HG02610 (cell line): ENCODE results near the gene PKP4.
"Not testable (repeated sequence)": the region's sequence is repeated elsewhere in the genome, so short reads cannot be mapped to it uniquely, and the experiment has no call there.

ENCODE experiments used
- ATAC-seq: cut with Tn5 transposase; IDR thresholded peaks from one replicate; pipeline ENCODE4 v1.9.1; 2021; ENCODE audit warnings: mild to moderate bottlenecking, moderate library complexity; ENCODE audit not compliant: unreplicated experiment

The PKP4 gene

GRCh38 chr2:158704724-158705465 lies 248.1 kb downstream of the PKP4 start:
- ATAC-seq, result not testable (repeated sequence)

- ATAC-seq, result no peak
Observed at GRCh38 chr2:158712791-158713522, 256.2 kb downstream of the PKP4 start.

- ATAC-seq, result no peak
Observed at GRCh38 chr2:158713523-158714138, 256.9 kb downstream of the PKP4 start.

GRCh38 chr2:158714420-158714819 lies 257.7 kb downstream of the PKP4 start:
- ATAC-seq, result no peak

- ATAC-seq, result no peak
Observed at GRCh38 chr2:158715357-158715756, 258.6 kb downstream of the PKP4 start.

- no peak for ATAC-seq
Observed at GRCh38 chr2:158716121-158716791, 259.5 kb downstream of the PKP4 start.

GRCh38 chr2:158716921-158717320 lies 260.2 kb downstream of the PKP4 start:
- ATAC-seq, result no peak

GRCh38 chr2:158717366-158718195 lies 260.8 kb downstream of the PKP4 start:
- no peak for ATAC-seq

- no peak for ATAC-seq
Observed at GRCh38 chr2:158718196-158718585, 261.4 kb downstream of the PKP4 start.

GRCh38 chr2:158718851-158719250 lies 262.1 kb downstream of the PKP4 start:
- ATAC-seq, result no peak

- no peak for ATAC-seq
Observed at GRCh38 chr2:158719403-158719802, 262.7 kb downstream of the PKP4 start.

GRCh38 chr2:158722266-158723105 lies 265.7 kb downstream of the PKP4 start:
- ATAC-seq, result no peak

GRCh38 chr2:158723181-158723838 lies 266.6 kb downstream of the PKP4 start:
- no peak for ATAC-seq

- ATAC-seq, result no peak
Observed at GRCh38 chr2:158723921-158724802, 267.4 kb downstream of the PKP4 start.

GRCh38 chr2:158724803-158725381 lies 268.1 kb downstream of the PKP4 start:
- ATAC-seq, result no peak

GRCh38 chr2:158725441-158725891 lies 268.7 kb downstream of the PKP4 start:
- no peak for ATAC-seq

GRCh38 chr2:158726911-158727592 lies 270.3 kb downstream of the PKP4 start:
- no peak for ATAC-seq
